K562 (cell line): Measurements from ENCODE around the gene SIDT2. TPM values are rescaled to one million over a fixed set of nuclear protein-coding genes. Genes with fewer than 3 reads are reported as not detected.

Experiments used
- BDP1 ChIP-seq: IDR thresholded peaks from 3 replicates; pipeline ENCODE4 v1.6.1; 2011; ENCODE audit not compliant: insufficient read length, insufficient read depth
- BMI1 ChIP-seq: fragments of 150-350 bp; IDR thresholded peaks from 2 replicates; pipeline ENCODE4 v1.6.1; 2014; ENCODE audit warnings: low read length
- CCNT2 ChIP-seq: IDR thresholded peaks from 2 replicates; pipeline ENCODE4 v1.6.1; 2011; ENCODE audit warnings: borderline replicate concordance, low read depth, mild to moderate bottlenecking, moderate library complexity, mixed read lengths, low read length; ENCODE audit not compliant: insufficient read length; ENCODE audit errors: extremely low read depth
- EGR1 ChIP-seq: fragments of 450-650 bp; conservative IDR thresholded peaks from 2 replicates; pipeline ENCODE4 v1.6.1; 2017; ENCODE audit warnings: mild to moderate bottlenecking
- ELF2 ChIP-seq: fragments of 250-450 bp; sonication (Bioruptor Pico); IDR thresholded peaks from 2 replicates; pipeline ENCODE4 v1.5.0; 2021; ENCODE audit warnings: mild to moderate bottlenecking
- ESRRA ChIP-seq: fragments of 450-650 bp; IDR thresholded peaks from 2 replicates; pipeline ENCODE4 v1.6.1; 2014; ENCODE audit warnings: low read depth, mild to moderate bottlenecking, moderate library complexity, borderline replicate concordance
- HNRNPLL ChIP-seq: fragments of 200-400 bp; formaldehyde crosslinking; IDR thresholded peaks from 2 replicates; pipeline ENCODE4 v1.6.1; 2017; ENCODE audit warnings: low read length, low read depth, mild to moderate bottlenecking; ENCODE audit not compliant: poor library complexity, severe bottlenecking
- KLF1 ChIP-seq: fragments of 450-650 bp; IDR thresholded peaks from 2 replicates; pipeline ENCODE4 v1.6.1; 2016; ENCODE audit warnings: missing genetic modification characterization, missing compliant biosample characterization
- NR2C1 ChIP-seq, 2 experiments: fragments of 450-650 bp; IDR thresholded peaks; 2 replicates each; pipeline ENCODE4 v1.6.1; 2017; ENCODE audit warnings: mild to moderate bottlenecking in 2 of 2, antibody characterized with exemption in 1 of 2, inconsistent platforms in 1 of 2, missing compliant biosample characterization in 1 of 2, missing genetic modification characterization in 1 of 2
- PHB ChIP-seq: fragments of 250-450 bp; sonication (Bioruptor Pico); IDR thresholded peaks from 2 replicates; pipeline ENCODE4 v1.5.0; 2021
- RAD51 ChIP-seq: fragments of 450-650 bp; IDR thresholded peaks from 2 replicates; pipeline ENCODE4 v1.7.1; 2016; ENCODE audit warnings: low read depth, mild to moderate bottlenecking, borderline replicate concordance
- RBM39 ChIP-seq: fragments of 200-400 bp; formaldehyde crosslinking; optimal IDR thresholded peaks from 2 replicates; pipeline ENCODE3; 2018; ENCODE audit warnings: low read depth, low read length
- SMARCC2 ChIP-seq: fragments of 450-650 bp; IDR thresholded peaks from 2 replicates; pipeline ENCODE4 v1.6.1; 2017; ENCODE audit warnings: antibody characterized with exemption, moderate library complexity, mild to moderate bottlenecking, low read depth
- TARDBP ChIP-seq: fragments of 450-650 bp; IDR thresholded peaks from 2 replicates; pipeline ENCODE4 v1.6.1; 2016
- WHSC1 ChIP-seq: IDR thresholded peaks from one replicate; pipeline ENCODE4 v1.6.1; 2012; ENCODE audit warnings: low read length, control low read depth, inconsistent platforms
- ZBED1 ChIP-seq: IDR thresholded peaks from 2 replicates; pipeline ENCODE4 v1.6.1; 2014
- ZNF224 ChIP-seq: sonication (generic); formaldehyde crosslinking; IDR thresholded peaks from 2 replicates; pipeline ENCODE4 v1.8.0; 2022; ENCODE audit warnings: mild to moderate bottlenecking, missing genetic modification reagents
- polyA plus RNA-seq, 8 experiments: library from polyadenylated mRNA; depleted of rRNA in 4 of 8; stranded (reverse) in 5 of 8; unstranded in 3 of 8; fragments of >200 nt; fragmentation: Nextera tagmentation in 2 of 8; fragmentation: Illumina TruSeq in 1 of 8; extraction: Ambion mirVana in 2 of 8; extraction: Trizol in 1 of 8; gene quantifications; 2 replicates each; pipeline versions ENCODE4 v1.2.1 to v1.2.3, GENCODE V29; 2011 to 2014; ENCODE audit warnings: inconsistent platforms in 1 of 8, missing spikeins in 1 of 8
- total RNA-seq, 7 experiments: library from RNA; depleted of rRNA in 6 of 7; stranded (reverse); fragments of >200 nt in 6 of 7; fragmentation: Illumina TruSeq in 2 of 7; extraction: Trizol in 2 of 7; gene quantifications; 2 replicates each; pipeline versions ENCODE4 v1.2.1 to v1.2.3, GENCODE V29; 2011 to 2021; ENCODE audit warnings: low replicate concordance in 1 of 7
- TF ChIP-seq, protein P1 (sequence below): sonication (generic); formaldehyde crosslinking; IDR thresholded peaks from 2 replicates; pipeline ENCODE4 v1.8.1; 2022; ENCODE audit warnings: missing genetic modification reagents
- TF ChIP-seq, protein P2 (sequence below): IDR thresholded peaks from 2 replicates; pipeline ENCODE4 v1.6.1; 2011; ENCODE audit warnings: borderline replicate concordance, low read depth, mild to moderate bottlenecking, moderate library complexity, low read length; ENCODE audit not compliant: insufficient read depth, poor library complexity, severe bottlenecking
- TF ChIP-seq, protein P3 (sequence below): sonication (generic); formaldehyde crosslinking; IDR thresholded peaks from 2 replicates; pipeline ENCODE4 v1.8.0; 2022; ENCODE audit warnings: mild to moderate bottlenecking, missing genetic modification reagents
- TF ChIP-seq, protein P4 (sequence below), 2 experiments: fragments of 450-650 bp in 1 of 2; sonication (generic) in 1 of 2; formaldehyde crosslinking in 1 of 2; IDR thresholded peaks in 1 of 2; conservative IDR thresholded peaks in 1 of 2; 2 replicates each; pipeline versions ENCODE4 v1.6.1 to v1.8.1; 2016 to 2023; ENCODE audit warnings: mild to moderate bottlenecking in 2 of 2, moderate library complexity in 2 of 2, inconsistent platforms in 1 of 2, missing genetic modification reagents in 1 of 2

The SIDT2 gene
- total and polyA plus RNA-seq, 9 of the 15 experiments (the other 6 are each of a cell fraction or from before 2014, with no cell fraction given), result 2.4 to 20.2 (median 6.5) TPM

DNA sequence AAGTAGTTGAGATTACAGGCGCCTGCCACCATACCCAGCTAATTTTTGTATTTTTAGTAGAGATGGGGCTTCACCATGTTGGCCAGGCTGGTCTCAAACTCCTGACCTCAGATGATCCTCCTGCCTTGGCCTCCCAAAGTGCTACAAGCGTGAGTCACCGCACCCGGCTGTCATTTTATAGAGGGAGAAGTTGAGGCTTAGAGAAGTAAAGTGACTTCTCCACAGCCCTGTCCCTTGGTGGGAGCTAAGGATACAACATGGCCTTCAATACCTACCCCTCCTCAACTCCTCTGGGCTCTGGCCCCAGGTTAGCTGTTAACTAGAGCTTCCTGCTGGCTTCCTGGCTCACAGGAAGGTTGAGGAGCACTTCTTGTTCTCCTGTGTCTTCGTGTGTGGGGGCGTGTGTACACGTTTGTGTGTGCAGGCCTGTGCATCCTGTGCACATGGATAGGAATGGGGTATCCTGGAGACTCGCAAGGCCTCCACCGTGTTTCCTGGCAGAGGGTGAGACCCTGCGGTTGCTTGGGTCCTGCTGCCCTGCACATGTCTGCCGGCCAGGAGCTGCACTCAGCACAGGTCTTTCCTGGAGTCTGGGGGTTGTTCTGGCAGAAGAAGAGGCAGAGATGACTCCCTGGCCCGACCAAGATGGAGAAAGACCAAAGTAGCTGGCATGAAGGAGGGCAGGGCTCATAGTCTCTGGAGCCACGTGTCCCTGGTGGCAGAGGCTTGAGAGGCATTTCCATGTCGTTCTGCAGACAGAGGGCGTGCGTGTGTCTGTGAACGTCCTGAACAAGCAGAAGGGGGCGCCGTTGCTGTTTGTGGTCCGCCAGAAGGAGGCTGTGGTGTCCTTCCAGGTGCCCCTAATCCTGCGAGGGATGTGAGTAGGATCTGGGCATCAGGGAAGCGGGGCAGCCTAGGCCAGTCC lies 2.4 kb downstream of the SIDT2 start (continued):
- TF ChIP-seq, protein P1, sequence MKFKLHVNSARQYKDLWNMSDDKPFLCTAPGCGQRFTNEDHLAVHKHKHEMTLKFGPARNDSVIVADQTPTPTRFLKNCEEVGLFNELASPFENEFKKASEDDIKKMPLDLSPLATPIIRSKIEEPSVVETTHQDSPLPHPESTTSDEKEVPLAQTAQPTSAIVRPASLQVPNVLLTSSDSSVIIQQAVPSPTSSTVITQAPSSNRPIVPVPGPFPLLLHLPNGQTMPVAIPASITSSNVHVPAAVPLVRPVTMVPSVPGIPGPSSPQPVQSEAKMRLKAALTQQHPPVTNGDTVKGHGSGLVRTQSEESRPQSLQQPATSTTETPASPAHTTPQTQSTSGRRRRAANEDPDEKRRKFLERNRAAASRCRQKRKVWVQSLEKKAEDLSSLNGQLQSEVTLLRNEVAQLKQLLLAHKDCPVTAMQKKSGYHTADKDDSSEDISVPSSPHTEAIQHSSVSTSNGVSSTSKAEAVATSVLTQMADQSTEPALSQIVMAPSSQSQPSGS (CRISPR knock-in tag), result no peak
- 0 out of 2 replicates have a peak, but pooled peaks have one; percentile 21 for TF ChIP-seq TARDBP
- no peak for TF ChIP-seq ZNF224
- 0 out of 2 replicates have a peak, but pooled peaks have one; percentile 18 for TF ChIP-seq ZBED1
- TF ChIP-seq, protein P2, sequence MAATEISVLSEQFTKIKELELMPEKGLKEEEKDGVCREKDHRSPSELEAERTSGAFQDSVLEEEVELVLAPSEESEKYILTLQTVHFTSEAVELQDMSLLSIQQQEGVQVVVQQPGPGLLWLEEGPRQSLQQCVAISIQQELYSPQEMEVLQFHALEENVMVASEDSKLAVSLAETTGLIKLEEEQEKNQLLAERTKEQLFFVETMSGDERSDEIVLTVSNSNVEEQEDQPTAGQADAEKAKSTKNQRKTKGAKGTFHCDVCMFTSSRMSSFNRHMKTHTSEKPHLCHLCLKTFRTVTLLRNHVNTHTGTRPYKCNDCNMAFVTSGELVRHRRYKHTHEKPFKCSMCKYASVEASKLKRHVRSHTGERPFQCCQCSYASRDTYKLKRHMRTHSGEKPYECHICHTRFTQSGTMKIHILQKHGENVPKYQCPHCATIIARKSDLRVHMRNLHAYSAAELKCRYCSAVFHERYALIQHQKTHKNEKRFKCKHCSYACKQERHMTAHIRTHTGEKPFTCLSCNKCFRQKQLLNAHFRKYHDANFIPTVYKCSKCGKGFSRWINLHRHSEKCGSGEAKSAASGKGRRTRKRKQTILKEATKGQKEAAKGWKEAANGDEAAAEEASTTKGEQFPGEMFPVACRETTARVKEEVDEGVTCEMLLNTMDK, result peak; percentile 96
- TF ChIP-seq RBM39, result no peak
- TF ChIP-seq EGR1, result peak; percentile 43
- peak; percentile 54; the same call in 1 of the 2 replicates for TF ChIP-seq ESRRA
- TF ChIP-seq, protein P3, sequence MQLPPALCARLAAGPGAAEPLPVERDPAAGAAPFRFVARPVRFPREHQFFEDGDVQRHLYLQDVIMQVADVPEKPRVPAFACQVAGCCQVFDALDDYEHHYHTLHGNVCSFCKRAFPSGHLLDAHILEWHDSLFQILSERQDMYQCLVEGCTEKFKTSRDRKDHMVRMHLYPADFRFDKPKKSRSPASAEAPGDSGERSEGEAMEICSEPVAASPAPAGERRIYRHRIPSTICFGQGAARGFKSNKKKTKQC, result no peak
- no peak for TF ChIP-seq KLF1
- TF ChIP-seq NR2C1 (IDR thresholded peaks at IDR 0.05), result no peak
- no peak for TF ChIP-seq NR2C1 (tag; IDR thresholded peaks at IDR 0.05)
- peak; percentile 53; the same call in 1 of the 2 replicates for TF ChIP-seq RAD51
- TF ChIP-seq, protein P4, sequence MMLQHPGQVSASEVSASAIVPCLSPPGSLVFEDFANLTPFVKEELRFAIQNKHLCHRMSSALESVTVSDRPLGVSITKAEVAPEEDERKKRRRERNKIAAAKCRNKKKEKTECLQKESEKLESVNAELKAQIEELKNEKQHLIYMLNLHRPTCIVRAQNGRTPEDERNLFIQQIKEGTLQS (IDR thresholded peaks at IDR 0.05), result peak; percentile 20; the same call in 1 of the 2 replicates
- TF ChIP-seq, protein P4 (CRISPR knock-in tag; conservative IDR thresholded peaks at IDR 0.05), result no peak
- TF ChIP-seq HNRNPLL, result no peak
- TF ChIP-seq PHB (CRISPR knock-in tag), result no peak
- TF ChIP-seq CCNT2, result no peak
- TF ChIP-seq BMI1, result no peak
- no peak for TF ChIP-seq WHSC1
- TF ChIP-seq SMARCC2, result no peak
- no peak for TF ChIP-seq BDP1
- no peak for TF ChIP-seq ELF2 (CRISPR knock-in tag)
